GM21786 (cell line): Measurements from ENCODE around the gene MARCHF3.
"Not testable (repeated sequence)": the region's sequence is repeated elsewhere in the genome, so short reads cannot be mapped to it uniquely, and the experiment has no call there.

Experiments
- ATAC-seq: cut with Tn5 transposase; IDR thresholded peaks from one replicate; pipeline ENCODE4 v1.9.1; 2021; ENCODE audit not compliant: unreplicated experiment

Gene MARCHF3

DNA sequence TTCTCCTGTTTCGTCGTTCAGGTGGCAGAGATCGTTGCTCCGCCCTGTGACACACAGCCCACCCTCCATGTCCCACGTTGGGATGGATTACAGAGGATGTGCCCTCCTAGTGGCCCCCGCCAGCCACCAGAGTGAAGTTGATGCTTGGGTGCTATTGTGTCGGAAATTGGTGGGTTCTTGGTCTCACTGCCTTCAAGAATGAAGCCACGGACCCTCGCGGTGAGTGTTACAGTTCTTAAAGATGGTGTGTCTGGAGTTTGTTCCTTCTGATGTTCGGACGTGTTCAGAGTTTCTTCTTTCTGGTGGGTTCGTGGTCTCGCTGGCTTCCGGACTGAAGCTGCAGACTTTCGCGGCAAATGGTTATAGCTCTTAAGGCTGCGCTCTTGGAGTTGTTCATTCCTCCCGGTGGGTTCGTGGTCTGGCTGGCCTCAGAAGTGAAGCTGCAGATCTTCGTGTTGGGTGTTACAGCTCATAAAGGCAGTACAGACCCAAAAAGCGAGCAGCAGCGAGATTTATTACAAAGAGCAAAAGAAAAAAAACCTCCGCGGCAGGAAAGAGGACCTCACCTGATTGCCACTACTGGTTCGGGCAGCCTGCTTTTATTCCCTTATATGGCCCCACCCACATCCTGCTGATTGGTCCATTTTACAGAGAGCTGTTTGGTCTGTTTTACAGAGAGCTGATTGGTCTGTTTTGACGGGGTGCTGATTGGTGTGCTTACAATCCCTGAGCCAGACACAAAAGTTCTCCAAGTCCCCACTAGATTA, 176.6 kb downstream of the MARCHF3 start:
- not testable (repeated sequence) for ATAC-seq

- ATAC-seq = no peak
These were observed 177.5 kb downstream of the MARCHF3 start for GRCh38 chr5:126852841-126853271.

- ATAC-seq = peak; percentile 88
These were observed 178.2 kb downstream of the MARCHF3 start for GRCh38 chr5:126852091-126852571.

- no peak for ATAC-seq
These were observed 178.8 kb downstream of the MARCHF3 start for GRCh38 chr5:126851501-126852011.

- ATAC-seq = no peak
These were observed 181.2 kb downstream of the MARCHF3 start for GRCh38 chr5:126849101-126849678.

DNA sequence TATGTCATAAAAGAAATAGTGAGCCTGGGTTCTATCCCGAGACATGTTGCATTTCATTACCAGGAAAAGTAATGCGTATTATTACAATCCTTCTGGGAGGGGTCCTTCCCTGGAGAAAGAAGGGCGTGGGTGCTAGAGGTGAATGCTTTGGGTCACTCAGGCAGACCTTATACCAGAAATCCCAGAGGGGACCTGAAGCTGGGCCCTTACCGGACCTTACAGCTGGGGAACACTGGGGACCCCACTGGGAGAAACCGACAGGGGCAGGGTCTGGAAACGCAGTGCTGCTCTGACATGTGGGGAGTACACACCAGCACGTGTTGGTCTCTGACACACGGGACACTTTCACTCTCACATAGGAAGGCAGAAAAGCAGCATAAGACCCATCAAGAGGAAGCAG, 182.1 kb downstream of the MARCHF3 start:
- no peak for ATAC-seq

DNA sequence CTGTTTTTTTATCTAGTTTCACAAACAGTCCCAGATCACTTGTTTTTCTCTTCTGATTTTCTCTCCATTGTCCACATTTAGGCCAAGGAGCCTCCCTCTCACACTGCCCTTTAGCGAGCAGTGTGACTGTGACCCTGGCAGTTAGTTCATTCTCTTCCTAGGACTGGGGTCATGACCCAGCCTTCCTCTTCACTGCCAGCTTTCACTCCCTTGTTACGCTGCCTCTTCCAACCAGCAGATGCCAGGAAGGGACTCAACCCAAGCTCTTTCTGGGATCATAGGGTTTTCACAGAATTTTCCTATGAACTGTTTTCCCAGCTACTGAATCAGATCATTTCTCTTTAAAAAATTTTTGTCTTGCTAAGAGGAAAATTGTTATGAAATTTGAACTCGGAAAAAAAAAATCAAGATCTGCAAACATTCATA, 182.5 kb downstream of the MARCHF3 start:
- ATAC-seq = no peak

GRCh38 chr5:126847456-126847820, 182.9 kb downstream of the MARCHF3 start:
- ATAC-seq = no peak

GRCh38 chr5:126846744-126847455, 183.5 kb downstream of the MARCHF3 start:
- ATAC-seq = no peak

DNA sequence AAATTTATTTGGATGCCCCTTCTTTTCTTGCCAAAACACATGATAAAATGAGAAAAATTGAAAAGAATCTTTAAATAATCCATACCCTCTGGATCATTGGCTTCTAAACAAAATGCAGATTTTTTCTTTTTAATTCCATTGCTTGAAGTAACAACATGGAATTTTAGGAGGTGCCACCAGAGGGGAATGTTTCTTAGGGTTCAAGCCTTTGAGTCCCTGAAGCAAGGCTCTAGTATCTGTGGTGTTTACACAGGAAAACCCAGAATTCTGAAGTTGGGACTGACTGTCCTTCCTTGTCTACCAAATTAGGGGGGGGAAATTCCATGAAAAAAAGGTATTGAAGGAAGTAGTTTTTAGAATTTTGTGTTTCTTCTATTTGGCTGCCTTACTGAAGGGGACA, 184.0 kb downstream of the MARCHF3 start:
- ATAC-seq = no peak

- ATAC-seq = peak; percentile 93
These were observed 184.8 kb downstream of the MARCHF3 start for GRCh38 chr5:126845470-126846070.

- ATAC-seq = not testable (repeated sequence)
These were observed 187.0 kb downstream of the MARCHF3 start for GRCh38 chr5:126843375-126843774.

DNA sequence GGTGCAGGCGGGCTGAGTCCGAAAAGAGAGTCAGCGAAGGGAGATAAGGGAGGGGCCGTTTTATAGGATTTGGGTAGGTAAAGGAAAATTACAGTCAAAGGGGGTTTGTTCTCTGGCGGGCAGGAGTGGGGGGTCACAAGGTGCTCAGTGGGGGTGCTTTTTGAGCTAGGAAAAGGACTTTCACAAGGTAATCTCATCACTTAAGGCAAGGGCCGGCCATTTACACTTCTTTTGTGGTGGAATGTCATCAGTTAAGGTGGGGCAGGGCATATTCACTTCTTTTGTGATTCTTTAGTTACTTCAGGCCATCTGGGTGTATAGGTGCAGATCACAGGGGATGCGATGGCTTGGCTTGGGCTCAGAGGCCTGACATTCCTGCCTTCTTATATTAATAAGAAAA, 191.0 kb downstream of the MARCHF3 start:
- ATAC-seq = not testable (repeated sequence)

DNA sequence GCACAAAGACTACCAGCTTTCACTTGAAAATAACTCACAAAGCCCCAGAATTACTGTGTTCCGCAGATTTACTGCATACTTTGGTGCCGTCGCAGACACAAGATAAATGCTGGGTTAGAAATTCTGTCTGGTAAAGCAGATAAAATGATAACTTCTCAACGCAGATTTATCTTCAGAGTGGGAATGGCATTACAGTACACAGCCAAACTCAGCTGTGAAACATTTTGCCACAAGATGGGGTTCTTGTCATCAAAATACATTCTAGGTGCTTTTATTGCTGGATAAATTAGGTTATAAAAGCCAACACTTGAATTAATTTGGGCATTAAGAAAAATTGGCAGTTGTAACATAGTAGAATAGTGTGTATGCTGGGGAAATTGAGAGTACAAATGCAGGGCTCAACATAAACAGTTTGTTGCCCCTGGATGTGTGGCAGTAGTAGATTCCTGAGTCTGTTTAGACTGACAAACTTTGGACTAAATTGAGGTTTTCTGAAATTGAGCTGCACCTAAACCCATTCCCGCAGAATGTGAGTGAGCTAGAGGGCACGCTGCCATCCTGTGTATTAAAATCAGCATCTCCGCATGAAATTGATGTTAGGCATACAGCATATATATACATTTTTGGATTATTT, 192.3 kb downstream of the MARCHF3 start:
- no peak for ATAC-seq

- ATAC-seq = no peak
These were observed 193.1 kb downstream of the MARCHF3 start for GRCh38 chr5:126837242-126837641.

- ATAC-seq = no peak
These were observed 193.6 kb downstream of the MARCHF3 start for GRCh38 chr5:126836778-126837177.

DNA sequence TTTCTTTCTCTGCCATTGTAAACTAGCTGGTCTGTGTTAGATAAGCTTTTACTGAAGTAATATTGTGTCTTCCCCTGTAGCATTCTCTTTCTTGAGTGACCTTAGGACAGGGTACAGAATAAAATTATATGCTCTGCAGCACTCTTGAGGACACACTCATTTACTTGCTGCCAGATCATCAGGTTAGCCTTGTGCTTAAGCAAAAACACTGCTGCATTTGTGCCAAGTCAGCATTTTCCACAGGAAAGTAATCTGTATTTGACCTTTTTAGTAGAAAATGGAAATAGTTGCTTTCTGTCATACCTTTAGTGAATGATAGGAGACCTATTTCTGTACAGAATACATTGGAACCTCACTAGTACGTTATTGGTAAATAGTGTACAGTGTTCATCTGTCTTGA, 199.2 kb downstream of the MARCHF3 start:
- no peak for ATAC-seq

DNA sequence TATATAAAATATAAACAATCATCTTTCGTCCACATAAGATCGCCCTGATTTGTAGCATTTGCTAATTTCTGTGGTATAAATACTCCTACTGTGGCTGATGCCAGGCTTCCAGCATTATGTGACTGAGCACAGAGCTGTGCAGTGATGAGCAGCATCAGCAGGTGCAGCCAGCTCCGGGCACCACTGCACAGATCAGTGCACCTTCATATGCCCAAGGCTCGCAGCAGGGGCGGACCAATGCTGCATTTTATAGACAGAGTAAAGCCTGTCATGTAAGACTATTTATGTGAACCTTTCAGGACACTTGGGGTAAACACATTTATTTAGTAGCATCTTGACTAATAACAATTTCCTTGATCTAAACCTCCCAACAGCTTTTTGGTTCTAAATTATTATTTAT, 200.3 kb downstream of the MARCHF3 start:
- ATAC-seq = no peak

DNA sequence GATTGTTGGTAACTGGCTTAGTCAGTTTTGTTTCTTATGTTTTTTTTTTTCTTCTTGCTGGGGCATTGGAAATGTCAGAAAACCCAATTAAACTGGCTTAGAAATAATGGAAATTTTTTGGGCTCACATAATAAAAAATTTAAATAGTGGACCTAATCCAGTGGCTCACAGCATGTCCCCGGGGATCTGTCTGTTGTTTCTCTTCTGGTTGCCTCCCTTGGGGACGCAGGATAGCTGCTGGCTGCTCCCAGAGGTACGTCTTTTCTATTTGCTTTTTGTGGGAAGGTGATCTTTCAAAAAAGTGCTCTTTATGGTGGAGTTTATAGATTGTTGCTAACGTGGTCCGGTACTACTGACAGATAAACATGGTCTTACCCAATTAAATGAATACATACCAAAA, 201.3 kb downstream of the MARCHF3 start:
- no peak for ATAC-seq

- no peak for ATAC-seq
These were observed 203.6 kb downstream of the MARCHF3 start for GRCh38 chr5:126826619-126827215.
